SK-N-MC (cell line): ENCODE results near the gene ERC2.

Experiments used
- DNase-seq: peaks from one replicate; pipeline ENCODE4 v3.0.0-alpha.2; 2011; ENCODE audit warnings: low read depth, low spot score
- H3K27ac ChIP-seq: fragments of 200-600 bp; sonication (generic); 2 replicates; pipeline ENCODE4 v1.5.1; 2016; ENCODE audit warnings: mixed run types
- H3K36me3 ChIP-seq: fragments of 200-600 bp; sonication (generic); 2 replicates; pipeline ENCODE4 v1.6.1; 2017; ENCODE audit warnings: antibody characterized with exemption, low read length, mixed read lengths; ENCODE audit not compliant: insufficient read depth
- H3K4me3 ChIP-seq: fragments of 200-600 bp; sonication (generic); 2 replicates; pipeline ENCODE4 v1.5.1; 2016
- H3K9ac ChIP-seq: fragments of 200-600 bp; sonication (generic); 2 replicates; pipeline ENCODE4 v1.8.0; 2017; ENCODE audit warnings: mixed run types, mixed read lengths; ENCODE audit not compliant: insufficient read length
- H3K9me3 ChIP-seq: fragments of 200-600 bp; sonication (generic); 2 replicates; pipeline ENCODE4 v1.6.1; 2017; ENCODE audit warnings: low read depth, mild to moderate bottlenecking, antibody characterized with exemption, low read length, moderate library complexity, mixed read lengths
- EZH2 ChIP-seq: fragments of 200-600 bp; sonication (generic); IDR thresholded peaks from one replicate; pipeline ENCODE4 v1.6.1; 2017; ENCODE audit warnings: antibody characterized with exemption
- FOXP2 ChIP-seq: optimal IDR thresholded peaks from 2 replicates; pipeline ENCODE3; 2011; ENCODE audit warnings: mild to moderate bottlenecking, moderate library complexity; ENCODE audit not compliant: insufficient read depth; ENCODE audit errors: extremely low read length, control extremely low read depth
- POLR2AphosphoS5 ChIP-seq: IDR thresholded peaks from 2 replicates; pipeline ENCODE4 v1.6.1; 2012; ENCODE audit warnings: mild to moderate bottlenecking, low read depth, low read length, borderline replicate concordance

ERC2 gene

GRCh38 chr3:55501905-55502304, 966.4 kb downstream of the ERC2 start:
- H3K4me3 ChIP-seq: no peak overlapping the region
- H3K27ac ChIP-seq: no peak overlapping the region
- H3K36me3 ChIP-seq: no peaks in the 10 kb centered on the region
- TF ChIP-seq POLR2AphosphoS5 (no peak), FOXP2 (no peak), EZH2 (no peak)
- H3K9me3 ChIP-seq: no peaks in the 10 kb centered on the region
- H3K9ac ChIP-seq: no peak overlapping the region
- no peak for DNase-seq

- no peaks in the 10 kb centered on the region for H3K36me3 ChIP-seq
- no peak for DNase-seq
- H3K4me3 ChIP-seq: no peak overlapping the region
- no peaks in the 10 kb centered on the region for H3K9me3 ChIP-seq
- no peak overlapping the region for H3K9ac ChIP-seq
- no peak overlapping the region for H3K27ac ChIP-seq
- TF ChIP-seq FOXP2 (no peak), POLR2AphosphoS5 (no peak), EZH2 (no peak)
Observed at GRCh38 chr3:55500555-55501330, 967.5 kb downstream of the ERC2 start.

GRCh38 chr3:55498520-55498919, 969.7 kb downstream of the ERC2 start:
- H3K36me3 ChIP-seq: no peaks in the 10 kb centered on the region
- H3K9ac ChIP-seq: no peak overlapping the region
- no peak overlapping the region for H3K4me3 ChIP-seq
- DNase-seq: no peak
- TF ChIP-seq POLR2AphosphoS5 (no peak), EZH2 (no peak), FOXP2 (no peak)
- H3K9me3 ChIP-seq: no peaks in the 10 kb centered on the region
- H3K27ac ChIP-seq: no peak overlapping the region

GRCh38 chr3:55497250-55497649, 971.0 kb downstream of the ERC2 start:
- Histone ChIP-seq H3K36me3 (no peaks in the 10 kb centered on the region), H3K9me3 (no peaks in the 10 kb centered on the region), H3K9ac (no peak overlapping the region), H3K27ac (no peak overlapping the region), H3K4me3 (no peak overlapping the region)
- TF ChIP-seq FOXP2 (no peak), EZH2 (no peak), POLR2AphosphoS5 (no peak)
- no peak for DNase-seq

GRCh38 chr3:55494976-55495375, 973.3 kb downstream of the ERC2 start:
- Histone ChIP-seq H3K4me3 (no peak overlapping the region), H3K27ac (no peak overlapping the region), H3K36me3 (no peaks in the 10 kb centered on the region), H3K9ac (no peak overlapping the region), H3K9me3 (no peaks in the 10 kb centered on the region)
- TF ChIP-seq EZH2 (no peak), FOXP2 (no peak), POLR2AphosphoS5 (no peak)
- no peak for DNase-seq

GRCh38 chr3:55492976-55493375, 975.3 kb downstream of the ERC2 start:
- H3K9ac ChIP-seq: no peak overlapping the region
- no peak overlapping the region for H3K4me3 ChIP-seq
- no peak for TF ChIP-seq POLR2AphosphoS5
- TF ChIP-seq EZH2: no peak
- TF ChIP-seq FOXP2: no peak
- no peaks in the 10 kb centered on the region for H3K9me3 ChIP-seq
- H3K27ac ChIP-seq: no peak overlapping the region
- no peaks in the 10 kb centered on the region for H3K36me3 ChIP-seq
- DNase-seq: no peak

- peak overlapping the region; percentile 73 for H3K27ac ChIP-seq
- H3K9me3 ChIP-seq: no peaks in the 10 kb centered on the region
- H3K36me3 ChIP-seq: no peaks in the 10 kb centered on the region
- TF ChIP-seq POLR2AphosphoS5 (no peak; the same call in 1 of the 2 replicates), EZH2 (no peak), FOXP2 (no peak)
- DNase-seq: peak; percentile 96
- H3K9ac ChIP-seq: no peak overlapping the region
- peak overlapping the region; percentile 47 for H3K4me3 ChIP-seq
Observed at GRCh38 chr3:55491296-55491816, 976.9 kb downstream of the ERC2 start.

GRCh38 chr3:55490276-55490913, 977.9 kb downstream of the ERC2 start:
- DNase-seq: no peak
- TF ChIP-seq FOXP2 (no peak), POLR2AphosphoS5 (no peak), EZH2 (no peak)
- no peak overlapping the region for H3K9ac ChIP-seq
- H3K27ac ChIP-seq: peak overlapping the region; percentile 68
- H3K36me3 ChIP-seq: no peaks in the 10 kb centered on the region
- H3K9me3 ChIP-seq: no peaks in the 10 kb centered on the region
- peak overlapping the region; percentile 47; the same call in 1 of the 2 replicates for H3K4me3 ChIP-seq
